ENCODE data around the gene ASB10. TPM values are rescaled to one million over a fixed set of nuclear protein-coding genes. Genes with fewer than 3 reads are reported as not detected.

ASB10 gene
- total RNA-seq, 1 donor: not detected

DNA sequence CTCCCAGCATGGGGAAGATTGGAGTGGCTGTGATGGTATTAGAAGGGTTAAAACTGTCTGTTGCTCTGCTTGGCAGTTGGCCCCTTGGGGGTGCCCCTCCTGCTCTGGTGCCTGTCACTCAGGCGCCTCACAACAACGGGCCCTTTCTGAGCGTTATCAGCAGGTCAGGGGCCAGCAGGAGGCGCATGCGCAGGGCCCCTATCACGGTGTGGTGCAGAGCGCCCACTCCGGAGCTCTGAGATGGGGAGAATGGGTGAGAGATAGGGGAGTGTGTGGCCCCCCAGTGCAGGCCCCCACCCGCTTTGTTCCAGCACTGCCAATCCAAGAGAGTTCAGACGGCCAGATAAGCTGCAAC lies 44.4 kb downstream of the ASB10 start:
- Histone ChIP-seq H3K9me3 (ENCODE audit: low read depth, low read length) (no peaks in the 10 kb centered on the region), H3K27ac (ENCODE audit: low read depth, low read length) (no peak overlapping the region), H3K36me3 (ENCODE audit: insufficient read depth, low read length) (peaks cover 27% of the 10 kb centered on the region), H3K4me2 (ENCODE audit: insufficient read depth, low read length) (no peak overlapping the region), H4K20me1 (ENCODE audit: insufficient read depth, low read length) (no peaks in the 10 kb centered on the region), H3K27me3 (ENCODE audit: insufficient read depth, low read length) (no peaks in the 10 kb centered on the region), H3K4me3 (ENCODE audit: insufficient read depth, low read length) (no peak overlapping the region), H3K4me1 (ENCODE audit: insufficient read depth, low read length) (no peaks in the 10 kb centered on the region), H2AFZ (ENCODE audit: low read length) (no peak overlapping the region), H3K79me2 (ENCODE audit: insufficient read depth, low read length) (no peaks in the 10 kb centered on the region)
- TF ChIP-seq, protein P1, sequence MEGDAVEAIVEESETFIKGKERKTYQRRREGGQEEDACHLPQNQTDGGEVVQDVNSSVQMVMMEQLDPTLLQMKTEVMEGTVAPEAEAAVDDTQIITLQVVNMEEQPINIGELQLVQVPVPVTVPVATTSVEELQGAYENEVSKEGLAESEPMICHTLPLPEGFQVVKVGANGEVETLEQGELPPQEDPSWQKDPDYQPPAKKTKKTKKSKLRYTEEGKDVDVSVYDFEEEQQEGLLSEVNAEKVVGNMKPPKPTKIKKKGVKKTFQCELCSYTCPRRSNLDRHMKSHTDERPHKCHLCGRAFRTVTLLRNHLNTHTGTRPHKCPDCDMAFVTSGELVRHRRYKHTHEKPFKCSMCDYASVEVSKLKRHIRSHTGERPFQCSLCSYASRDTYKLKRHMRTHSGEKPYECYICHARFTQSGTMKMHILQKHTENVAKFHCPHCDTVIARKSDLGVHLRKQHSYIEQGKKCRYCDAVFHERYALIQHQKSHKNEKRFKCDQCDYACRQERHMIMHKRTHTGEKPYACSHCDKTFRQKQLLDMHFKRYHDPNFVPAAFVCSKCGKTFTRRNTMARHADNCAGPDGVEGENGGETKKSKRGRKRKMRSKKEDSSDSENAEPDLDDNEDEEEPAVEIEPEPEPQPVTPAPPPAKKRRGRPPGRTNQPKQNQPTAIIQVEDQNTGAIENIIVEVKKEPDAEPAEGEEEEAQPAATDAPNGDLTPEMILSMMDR (IDR thresholded peaks at IDR 0.05; ENCODE audit: extremely low read depth, low read depth, low read length): no peak
- no peak for DNase-seq (ENCODE audit: insufficient read length, low spot score, missing footprints)

DNA sequence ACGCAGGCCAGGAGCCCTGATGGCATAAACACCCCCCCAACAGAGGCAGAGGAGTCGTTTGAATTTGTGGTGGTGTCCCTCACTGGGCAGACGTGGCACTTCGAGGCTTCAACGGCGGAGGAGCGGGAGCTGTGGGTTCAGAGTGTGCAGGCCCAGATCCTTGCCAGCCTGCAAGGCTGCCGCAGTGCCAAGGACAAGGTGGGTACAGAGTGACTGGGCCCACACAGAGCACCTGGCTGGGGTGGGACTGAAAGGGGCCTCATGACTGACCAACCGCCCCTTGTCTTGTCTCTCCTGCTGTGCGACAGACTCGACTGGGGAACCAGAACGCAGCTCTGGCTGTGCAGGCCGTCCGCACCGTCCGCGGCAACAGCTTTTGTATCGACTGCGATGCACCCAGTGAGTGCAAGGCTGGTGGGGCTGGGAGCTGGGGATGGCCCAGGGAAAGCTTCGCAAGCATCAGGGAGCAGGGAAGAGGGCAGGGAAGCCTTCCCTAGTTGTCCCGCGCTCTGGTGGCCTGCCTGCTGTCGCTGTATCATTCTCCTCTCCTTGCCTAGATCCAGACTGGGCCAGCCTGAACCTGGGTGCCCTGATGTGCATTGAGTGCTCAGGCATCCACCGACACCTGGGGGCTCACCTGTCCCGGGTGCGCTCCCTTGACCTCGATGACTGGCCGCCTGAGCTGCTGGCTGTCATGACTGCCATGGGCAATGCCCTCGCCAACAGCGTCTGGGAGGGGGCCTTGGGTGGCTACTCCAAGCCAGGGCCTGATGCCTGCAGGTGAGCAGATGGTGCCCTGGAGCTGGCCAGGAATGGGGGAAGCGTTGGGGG lies 45.0 kb downstream of the ASB10 start:
- no peaks in the 10 kb centered on the region for H3K27me3 ChIP-seq (ENCODE audit: insufficient read depth, low read length)
- H3K79me2 ChIP-seq (ENCODE audit: insufficient read depth, low read length): no peaks in the 10 kb centered on the region
- H3K4me3 ChIP-seq (ENCODE audit: insufficient read depth, low read length): no peak overlapping the region
- H3K4me2 ChIP-seq (ENCODE audit: insufficient read depth, low read length): no peak overlapping the region
- no peaks in the 10 kb centered on the region for H3K9me3 ChIP-seq (ENCODE audit: low read depth, low read length)
- H3K27ac ChIP-seq (ENCODE audit: low read depth, low read length): no peak overlapping the region
- H3K36me3 ChIP-seq (ENCODE audit: insufficient read depth, low read length): peaks cover 28% of the 10 kb centered on the region
- TF ChIP-seq, protein P1 (IDR thresholded peaks at IDR 0.05; ENCODE audit: extremely low read depth, low read depth, low read length): no peak
- no peaks in the 10 kb centered on the region for H3K4me1 ChIP-seq (ENCODE audit: insufficient read depth, low read length)
- H4K20me1 ChIP-seq (ENCODE audit: insufficient read depth, low read length): no peaks in the 10 kb centered on the region
- DNase-seq (ENCODE audit: insufficient read length, low spot score, missing footprints): no peak
- no peak overlapping the region for H2AFZ ChIP-seq (ENCODE audit: low read length)

DNA sequence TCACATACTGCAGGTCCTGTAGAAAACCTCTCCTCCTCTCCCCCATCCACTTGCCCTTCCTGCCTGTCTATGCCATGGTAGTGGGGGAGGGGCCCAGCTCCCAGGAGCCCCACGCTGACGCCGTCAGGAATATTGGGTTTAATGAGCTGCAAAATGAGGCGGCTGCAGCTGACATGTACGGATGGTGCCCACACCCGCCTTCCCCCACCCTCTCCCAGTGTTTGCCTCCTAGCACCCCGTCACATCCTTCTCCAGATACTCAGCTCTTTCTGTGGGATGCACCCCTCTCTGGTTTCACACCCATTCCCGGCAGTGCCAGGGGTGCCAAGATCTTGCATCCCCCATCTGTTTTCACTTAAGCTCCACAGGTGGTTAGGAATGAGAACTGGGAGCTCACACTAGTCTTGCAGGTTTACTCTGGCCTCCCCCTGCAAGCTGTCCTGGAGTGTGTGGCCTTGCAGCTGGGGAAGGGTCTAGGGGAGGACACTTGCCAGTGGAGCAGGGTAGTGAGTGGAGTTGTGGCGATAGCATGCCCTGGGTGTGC lies 45.7 kb downstream of the ASB10 start:
- H3K4me2 ChIP-seq (ENCODE audit: insufficient read depth, low read length): no peak overlapping the region
- TF ChIP-seq, protein P1 (IDR thresholded peaks at IDR 0.05; ENCODE audit: extremely low read depth, low read depth, low read length): no peak
- H3K9me3 ChIP-seq (ENCODE audit: low read depth, low read length): no peaks in the 10 kb centered on the region

DNA sequence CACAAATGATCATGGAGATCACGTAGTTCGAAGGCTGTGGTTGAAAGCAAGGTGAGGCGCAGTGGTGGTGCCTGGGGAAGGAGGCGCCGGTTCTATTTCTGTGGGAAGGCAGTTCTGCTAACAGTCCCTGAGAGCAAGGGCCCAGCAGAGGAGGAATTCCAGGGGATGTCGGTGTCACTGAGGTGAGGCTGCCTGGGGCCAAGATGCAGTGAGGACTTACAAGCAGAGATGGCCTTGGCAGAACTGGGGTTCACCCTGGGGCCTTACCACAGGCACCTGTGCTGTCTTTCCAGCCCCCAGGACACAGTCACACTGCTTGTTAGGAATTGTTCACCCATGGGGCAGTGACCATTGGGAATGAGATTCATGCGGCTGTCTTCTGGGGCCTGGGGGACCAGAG lies 46.2 kb downstream of the ASB10 start:
- TF ChIP-seq, protein P1 (IDR thresholded peaks at IDR 0.05; ENCODE audit: extremely low read depth, low read depth, low read length): no peak
- no peak overlapping the region for H3K4me3 ChIP-seq (ENCODE audit: insufficient read depth, low read length)
- no peaks in the 10 kb centered on the region for H3K79me2 ChIP-seq (ENCODE audit: insufficient read depth, low read length)
- peaks cover 35% of the 10 kb centered on the region for H3K36me3 ChIP-seq (ENCODE audit: insufficient read depth, low read length)
- no peak for DNase-seq (ENCODE audit: insufficient read length, low spot score, missing footprints)
- no peak overlapping the region for H3K4me2 ChIP-seq (ENCODE audit: insufficient read depth, low read length)
- H2AFZ ChIP-seq (ENCODE audit: low read length): no peak overlapping the region
- H4K20me1 ChIP-seq (ENCODE audit: insufficient read depth, low read length): no peaks in the 10 kb centered on the region
- no peak overlapping the region for H3K27ac ChIP-seq (ENCODE audit: low read depth, low read length)
- H3K27me3 ChIP-seq (ENCODE audit: insufficient read depth, low read length): no peaks in the 10 kb centered on the region
- no peaks in the 10 kb centered on the region for H3K4me1 ChIP-seq (ENCODE audit: insufficient read depth, low read length)
- no peaks in the 10 kb centered on the region for H3K9me3 ChIP-seq (ENCODE audit: low read depth, low read length)

More for the DNA sequence above, 45.7 kb downstream of the ASB10 start:
- H3K27ac ChIP-seq (ENCODE audit: low read depth, low read length): no peak overlapping the region
- no peak overlapping the region for H2AFZ ChIP-seq (ENCODE audit: low read length)
- H3K4me3 ChIP-seq (ENCODE audit: insufficient read depth, low read length): no peak overlapping the region
- no peaks in the 10 kb centered on the region for H3K4me1 ChIP-seq (ENCODE audit: insufficient read depth, low read length)
- H3K36me3 ChIP-seq (ENCODE audit: insufficient read depth, low read length): peaks cover 31% of the 10 kb centered on the region
- no peaks in the 10 kb centered on the region for H3K79me2 ChIP-seq (ENCODE audit: insufficient read depth, low read length)
- no peaks in the 10 kb centered on the region for H3K27me3 ChIP-seq (ENCODE audit: insufficient read depth, low read length)
- DNase-seq (ENCODE audit: insufficient read length, low spot score, missing footprints): no peak
- H4K20me1 ChIP-seq (ENCODE audit: insufficient read depth, low read length): no peaks in the 10 kb centered on the region
